H9 (cell line): ENCODE measurements around the gene HSD17B2. TPM values are rescaled to one million over a fixed set of nuclear protein-coding genes. Genes with fewer than 3 reads are reported as not detected.

Experiments used
- DNase-seq: peaks from one replicate; pipeline ENCODE4 v3.0.0-alpha.2; 2017
- H2AFZ ChIP-seq: one replicate; pipeline ENCODE4 v1.6.1; 2013; ENCODE audit warnings: mild to moderate bottlenecking, low read length, control low read depth, moderate library complexity
- H2AK5ac ChIP-seq: 2 replicates; pipeline ENCODE4 v1.6.1; 2013; ENCODE audit warnings: low read length, control low read depth, mixed read lengths; ENCODE audit not compliant: insufficient read length
- H2BK120ac ChIP-seq: one replicate; pipeline ENCODE4 v1.6.1; 2013; ENCODE audit warnings: low read depth, mild to moderate bottlenecking, low read length, control low read depth, inconsistent platforms; ENCODE audit not compliant: poor library complexity, severe bottlenecking
- H2BK12ac ChIP-seq: 2 replicates; pipeline ENCODE4 v1.6.1; 2013; ENCODE audit warnings: low read length, control low read depth, mixed read lengths, low read depth; ENCODE audit not compliant: insufficient read length
- H2BK15ac ChIP-seq: 2 replicates; pipeline ENCODE4 v1.6.1; 2013; ENCODE audit warnings: low read depth, low read length, control low read depth
- H2BK20ac ChIP-seq: one replicate; pipeline ENCODE4 v1.6.1; 2013; ENCODE audit warnings: low read depth, mild to moderate bottlenecking, low read length, control low read depth, inconsistent platforms; ENCODE audit not compliant: poor library complexity, severe bottlenecking
- H2BK5ac ChIP-seq: 2 replicates; pipeline ENCODE4 v1.6.1; 2013; ENCODE audit warnings: low read length, control low read depth, mixed read lengths; ENCODE audit not compliant: insufficient read length
- H3K14ac ChIP-seq: 2 replicates; pipeline ENCODE4 v1.6.1; 2013; ENCODE audit warnings: low read length, control low read depth; ENCODE audit not compliant: insufficient read depth
- H3K18ac ChIP-seq: 2 replicates; pipeline ENCODE4 v1.6.1; 2013; ENCODE audit warnings: low read depth, mild to moderate bottlenecking, mixed read lengths, low read length, control low read depth; ENCODE audit not compliant: insufficient read length
- H3K23ac ChIP-seq: 2 replicates; pipeline ENCODE4 v1.6.1; 2013; ENCODE audit warnings: low read length, control low read depth, mixed read lengths, low read depth; ENCODE audit not compliant: insufficient read length
- H3K23me2 ChIP-seq: 2 replicates; pipeline ENCODE4 v1.6.1; 2013; ENCODE audit warnings: low read depth, mild to moderate bottlenecking, mixed read lengths, low read length, control low read depth; ENCODE audit not compliant: insufficient read length, poor library complexity, severe bottlenecking
- H3K27ac ChIP-seq: 2 replicates; pipeline ENCODE4 v1.5.1; 2013; ENCODE audit warnings: low read length, control low read depth, mixed read lengths, low read depth; ENCODE audit not compliant: insufficient read length
- H3K27me3 ChIP-seq: 2 replicates; pipeline ENCODE4 v1.6.1; 2013; ENCODE audit warnings: low read length, control low read depth, inconsistent platforms; ENCODE audit not compliant: insufficient read depth
- H3K4ac ChIP-seq: 2 replicates; pipeline ENCODE4 v1.6.1; 2013; ENCODE audit warnings: low read depth, mild to moderate bottlenecking, control low read depth, inconsistent platforms, low read length, moderate library complexity
- H3K4me1 ChIP-seq: 2 replicates; pipeline ENCODE4 v1.6.1; 2013; ENCODE audit warnings: low read length, control low read depth, inconsistent platforms; ENCODE audit not compliant: insufficient read depth
- H3K4me2 ChIP-seq: 2 replicates; pipeline ENCODE4 v1.6.1; 2013; ENCODE audit warnings: low read length, control low read depth, mixed read lengths; ENCODE audit not compliant: insufficient read length, insufficient read depth
- H3K56ac ChIP-seq: 2 replicates; pipeline ENCODE4 v1.6.1; 2013; ENCODE audit warnings: low read depth, mild to moderate bottlenecking, mixed read lengths, low read length, control low read depth; ENCODE audit not compliant: insufficient read length
- H3K79me1 ChIP-seq: 2 replicates; pipeline ENCODE4 v1.6.1; 2013; ENCODE audit warnings: low read depth, mild to moderate bottlenecking, moderate library complexity, low read length, control low read depth, inconsistent platforms; ENCODE audit not compliant: insufficient read depth, poor library complexity, severe bottlenecking
- H3K79me2 ChIP-seq: 2 replicates; pipeline ENCODE4 v1.6.1; 2013; ENCODE audit warnings: low read length, control low read depth, inconsistent platforms; ENCODE audit not compliant: insufficient read depth
- H3K9ac ChIP-seq: 2 replicates; pipeline ENCODE4 v1.6.1; 2013; ENCODE audit warnings: low read length, control low read depth, mixed read lengths; ENCODE audit not compliant: insufficient read length; ENCODE audit errors: extremely low read depth
- H3K9me3 ChIP-seq: one replicate; pipeline ENCODE4 v1.6.1; 2013; ENCODE audit warnings: low read depth, low read length, inconsistent platforms; ENCODE audit not compliant: control insufficient read depth
- H3T11ph ChIP-seq: one replicate; pipeline ENCODE4 v1.6.1; 2013; ENCODE audit warnings: mild to moderate bottlenecking, low read length, control low read depth, inconsistent platforms
- H4K20me1 ChIP-seq: one replicate; pipeline ENCODE4 v1.6.1; 2013; ENCODE audit not compliant: control insufficient read depth, insufficient read length, insufficient read depth
- H4K5ac ChIP-seq: 2 replicates; pipeline ENCODE4 v1.6.1; 2013; ENCODE audit warnings: low read depth, mild to moderate bottlenecking, mixed read lengths, low read length, control low read depth; ENCODE audit not compliant: insufficient read length
- H4K8ac ChIP-seq: replicated peaks from 2 replicates; pipeline ENCODE4 v1.6.1; 2013; ENCODE audit warnings: low read length, control low read depth, mixed read lengths, low read depth; ENCODE audit not compliant: insufficient read length
- H4K91ac ChIP-seq: 2 replicates; pipeline ENCODE4 v1.6.1; 2013; ENCODE audit warnings: low read depth, mild to moderate bottlenecking, moderate library complexity, mixed read lengths, low read length, control low read depth; ENCODE audit not compliant: insufficient read length
- H3K27ac Mint-ChIP-seq, 3 experiments: 2 replicates in 2 of 3; 3 replicates in 1 of 3; pipeline ENCODE4 v1.8.0; 2020 to 2021; ENCODE audit warnings: mixed read lengths in 3 of 3, mild to moderate bottlenecking in 1 of 3, moderate library complexity in 1 of 3
- H3K27me3 Mint-ChIP-seq: 2 replicates; pipeline ENCODE4 v1.8.0; 2021; ENCODE audit warnings: low read depth, mild to moderate bottlenecking, moderate library complexity, mixed read lengths
- H3K36me3 Mint-ChIP-seq, 3 experiments: 2 replicates in 2 of 3; 3 replicates in 1 of 3; pipeline ENCODE4 v1.8.0; 2020 to 2021; ENCODE audit warnings: low read depth in 3 of 3, mixed read lengths in 3 of 3; ENCODE audit not compliant: insufficient read depth in 1 of 3
- H3K4me1 Mint-ChIP-seq, 2 experiments: 2 replicates each; pipeline ENCODE4 v1.8.0; 2020; ENCODE audit warnings: mixed read lengths in 2 of 2
- H3K4me3 Mint-ChIP-seq, 2 experiments: 2 replicates in 1 of 2; 3 replicates in 1 of 2; pipeline ENCODE4 v1.8.0; 2020 to 2021; ENCODE audit warnings: mild to moderate bottlenecking in 2 of 2, mixed read lengths in 2 of 2, moderate library complexity in 1 of 2
- H3K9me3 Mint-ChIP-seq, 2 experiments: 2 replicates in 1 of 2; 3 replicates in 1 of 2; pipeline ENCODE4 v1.8.0; 2020; ENCODE audit warnings: mild to moderate bottlenecking in 2 of 2, mixed read lengths in 2 of 2, moderate library complexity in 1 of 2
- WGBS: extraction: QIAGEN DNeasy Blood & Tissue Kit; methylation state at CpG from one replicate; pipeline ENCODE4 v1.1.7; 2013; ENCODE audit warnings: missing lambda C conversion rate, low lambda C conversion rate, mixed read lengths; ENCODE audit not compliant: insufficient read length; ENCODE audit errors: extremely low coverage; 5-methylcytosine and 5-hydroxymethylcytosine counted together
- total RNA-seq: library from RNA; stranded (reverse); gene quantifications from 2 replicates; pipeline ENCODE4 v1.2.1, GENCODE V29; 2021
- TF ChIP-seq, protein P1 (sequence below): fragments of 200-600 bp; sonication (generic); conservative IDR thresholded peaks from 3 replicates; pipeline ENCODE4 v1.8.0; 2021; ENCODE audit warnings: antibody characterized with exemption, mild to moderate bottlenecking

Gene HSD17B2
- total RNA-seq, 1 experiment from 2014 or later, result not detected

DNA sequence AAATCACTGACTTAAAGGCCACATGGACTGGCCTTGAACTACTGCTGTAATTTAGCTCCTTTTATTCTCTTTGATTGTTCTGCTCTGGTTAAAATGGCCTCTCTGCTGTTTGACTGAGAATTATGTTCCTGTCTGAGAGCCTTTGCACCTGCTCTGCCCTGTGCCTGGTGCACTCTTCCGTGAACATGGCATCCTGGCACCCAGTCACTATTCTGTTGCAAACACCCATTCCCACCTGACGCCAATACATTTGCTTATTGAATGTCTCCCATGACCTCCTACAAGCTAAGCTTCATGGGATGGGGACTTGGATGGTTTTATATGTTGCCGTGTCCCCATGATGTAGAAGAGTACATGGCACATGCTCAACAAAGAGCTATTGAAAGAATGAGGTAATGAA lies 20.1 kb downstream of the HSD17B2 start:
- Histone ChIP-seq H3K4ac (no peak overlapping the region), H3K79me1 (no peaks in the 10 kb centered on the region), H3K9me3 (no peaks in the 10 kb centered on the region), H2BK120ac (no peak overlapping the region), H2AFZ (no peak overlapping the region), H3T11ph (no peak overlapping the region), H4K20me1 (no peaks in the 10 kb centered on the region), H3K23me2 (no peaks in the 10 kb centered on the region), H2BK20ac (no peak overlapping the region), H4K91ac (no peak overlapping the region), H3K14ac (no peak overlapping the region), H2BK15ac (no peak overlapping the region), H3K4me1 (no peaks in the 10 kb centered on the region), H2BK5ac (no peak overlapping the region), H3K4me2 (no peak overlapping the region), H3K27me3 (0 out of 2 replicates have a peak, but pooled peaks cover 2% of the 10 kb centered on the region), H2AK5ac (no peak overlapping the region), H3K23ac (no peak overlapping the region), H3K56ac (no peak overlapping the region), H4K8ac (no peak overlapping the region), H3K27ac (no peak overlapping the region), H3K79me2 (no peaks in the 10 kb centered on the region), H3K18ac (no peak overlapping the region), H4K5ac (no peak overlapping the region), H3K9ac (no peak overlapping the region), H2BK12ac (no peak overlapping the region)
- Mint-ChIP-seq H3K4me1 (no peaks in the 10 kb centered on the region), H3K36me3 (no peaks in the 10 kb centered on the region), H3K27me3 (peaks cover 3% of the 10 kb centered on the region; the same call in 1 of the 2 replicates), H3K27ac (no peak overlapping the region), H3K9me3 (no peaks in the 10 kb centered on the region), H3K4me3 (no peak overlapping the region)
- DNase-seq, result no peak
- TF ChIP-seq, protein P1, sequence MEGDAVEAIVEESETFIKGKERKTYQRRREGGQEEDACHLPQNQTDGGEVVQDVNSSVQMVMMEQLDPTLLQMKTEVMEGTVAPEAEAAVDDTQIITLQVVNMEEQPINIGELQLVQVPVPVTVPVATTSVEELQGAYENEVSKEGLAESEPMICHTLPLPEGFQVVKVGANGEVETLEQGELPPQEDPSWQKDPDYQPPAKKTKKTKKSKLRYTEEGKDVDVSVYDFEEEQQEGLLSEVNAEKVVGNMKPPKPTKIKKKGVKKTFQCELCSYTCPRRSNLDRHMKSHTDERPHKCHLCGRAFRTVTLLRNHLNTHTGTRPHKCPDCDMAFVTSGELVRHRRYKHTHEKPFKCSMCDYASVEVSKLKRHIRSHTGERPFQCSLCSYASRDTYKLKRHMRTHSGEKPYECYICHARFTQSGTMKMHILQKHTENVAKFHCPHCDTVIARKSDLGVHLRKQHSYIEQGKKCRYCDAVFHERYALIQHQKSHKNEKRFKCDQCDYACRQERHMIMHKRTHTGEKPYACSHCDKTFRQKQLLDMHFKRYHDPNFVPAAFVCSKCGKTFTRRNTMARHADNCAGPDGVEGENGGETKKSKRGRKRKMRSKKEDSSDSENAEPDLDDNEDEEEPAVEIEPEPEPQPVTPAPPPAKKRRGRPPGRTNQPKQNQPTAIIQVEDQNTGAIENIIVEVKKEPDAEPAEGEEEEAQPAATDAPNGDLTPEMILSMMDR, result no peak
- WGBS, result no CpG with 5 or more reads among the region's 3 CpGs
